ENCODE measurements around the gene MCM3AP.

DNA sequence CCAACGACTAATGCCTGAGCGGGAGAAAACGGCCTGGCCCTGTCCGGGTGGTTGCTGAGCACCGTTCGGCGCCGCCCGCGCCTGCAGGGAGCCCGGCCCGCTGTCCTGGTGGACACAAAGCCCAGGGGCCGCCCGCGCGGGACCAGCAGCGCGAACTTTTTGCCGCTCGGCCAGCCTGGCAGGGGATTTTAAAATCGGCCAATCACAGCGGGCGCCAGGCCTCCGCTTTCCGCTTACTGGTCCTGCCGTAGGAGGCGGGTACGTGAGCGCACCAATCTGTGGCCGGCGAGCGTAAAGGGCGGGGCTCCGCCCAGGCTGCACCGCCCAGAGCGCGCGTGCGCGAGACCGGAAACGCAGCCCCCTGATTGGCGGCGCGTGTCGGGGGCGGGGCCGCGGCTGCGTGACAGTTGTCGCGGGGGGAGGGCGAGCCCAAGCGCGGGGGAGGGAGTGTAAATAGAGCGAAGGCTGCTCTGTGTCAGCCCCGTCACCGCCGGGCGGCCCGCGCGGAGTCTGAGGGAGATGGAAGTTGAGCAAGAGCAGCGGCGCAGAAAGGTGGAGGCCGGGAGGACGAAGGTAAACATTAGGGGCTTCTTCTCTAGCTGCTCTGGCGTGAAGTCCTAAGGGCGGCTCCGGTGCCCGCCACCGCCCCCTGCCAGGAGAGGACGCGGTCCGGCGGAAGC is 38.4 kb upstream of the MCM3AP start, which contains the start of the genes C21orf58 and PCNT:
- TF ChIP-seq POLR2AphosphoS5 (IDR thresholded peaks at IDR 0.05; ENCODE audit: borderline replicate concordance, low read depth, low read length) (peak; percentile 92), EZH2 (IDR thresholded peaks at IDR 0.05) (no peak), FOXP2 (optimal IDR thresholded peaks at IDR 0.05; ENCODE audit: control extremely low read depth, extremely low read length, insufficient read depth) (no peak)

All from SK-N-MC (cell line).